Fibroblast of villous mesenchyme (primary cell): ENCODE data around the gene PRDM2. TPM values are rescaled to one million over a fixed set of nuclear protein-coding genes. Genes with fewer than 3 reads are reported as not detected.

ENCODE experiments used
- DNase-seq: peaks from one replicate; pipeline ENCODE4 v3.0.0-alpha.2; 2010; ENCODE audit warnings: low read depth
- H3K4me3 ChIP-seq: 2 replicates; pipeline ENCODE4 v1.5.1; 2011; ENCODE audit warnings: low read depth, mild to moderate bottlenecking, low read length
- total RNA-seq: library from RNA; depleted of rRNA; stranded (reverse); fragments of >200 nt; gene quantifications from 2 replicates; pipeline ENCODE4 v1.2.3, GENCODE V29; 2012
- TF ChIP-seq, protein P1 (sequence below): IDR thresholded peaks from 2 replicates; pipeline ENCODE4 v1.5.1; 2012; ENCODE audit warnings: low read depth, mild to moderate bottlenecking, low read length; ENCODE audit not compliant: insufficient read depth

PRDM2 gene
- total RNA-seq, 1 donor, result 19.9 TPM

- TF ChIP-seq, protein P1, sequence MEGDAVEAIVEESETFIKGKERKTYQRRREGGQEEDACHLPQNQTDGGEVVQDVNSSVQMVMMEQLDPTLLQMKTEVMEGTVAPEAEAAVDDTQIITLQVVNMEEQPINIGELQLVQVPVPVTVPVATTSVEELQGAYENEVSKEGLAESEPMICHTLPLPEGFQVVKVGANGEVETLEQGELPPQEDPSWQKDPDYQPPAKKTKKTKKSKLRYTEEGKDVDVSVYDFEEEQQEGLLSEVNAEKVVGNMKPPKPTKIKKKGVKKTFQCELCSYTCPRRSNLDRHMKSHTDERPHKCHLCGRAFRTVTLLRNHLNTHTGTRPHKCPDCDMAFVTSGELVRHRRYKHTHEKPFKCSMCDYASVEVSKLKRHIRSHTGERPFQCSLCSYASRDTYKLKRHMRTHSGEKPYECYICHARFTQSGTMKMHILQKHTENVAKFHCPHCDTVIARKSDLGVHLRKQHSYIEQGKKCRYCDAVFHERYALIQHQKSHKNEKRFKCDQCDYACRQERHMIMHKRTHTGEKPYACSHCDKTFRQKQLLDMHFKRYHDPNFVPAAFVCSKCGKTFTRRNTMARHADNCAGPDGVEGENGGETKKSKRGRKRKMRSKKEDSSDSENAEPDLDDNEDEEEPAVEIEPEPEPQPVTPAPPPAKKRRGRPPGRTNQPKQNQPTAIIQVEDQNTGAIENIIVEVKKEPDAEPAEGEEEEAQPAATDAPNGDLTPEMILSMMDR, result no peak
- DNase-seq, result peak; percentile 65
- H3K4me3 ChIP-seq, result peak overlapping the region; percentile 90
Measured at GRCh38 chr1:13749543-13750341, 49.8 kb downstream of the PRDM2 start.

- DNase-seq, result no peak
- TF ChIP-seq, protein P1, result no peak
- no peak overlapping the region for H3K4me3 ChIP-seq
Measured at GRCh38 chr1:13751458-13751871, 51.5 kb downstream of the PRDM2 start.

DNA sequence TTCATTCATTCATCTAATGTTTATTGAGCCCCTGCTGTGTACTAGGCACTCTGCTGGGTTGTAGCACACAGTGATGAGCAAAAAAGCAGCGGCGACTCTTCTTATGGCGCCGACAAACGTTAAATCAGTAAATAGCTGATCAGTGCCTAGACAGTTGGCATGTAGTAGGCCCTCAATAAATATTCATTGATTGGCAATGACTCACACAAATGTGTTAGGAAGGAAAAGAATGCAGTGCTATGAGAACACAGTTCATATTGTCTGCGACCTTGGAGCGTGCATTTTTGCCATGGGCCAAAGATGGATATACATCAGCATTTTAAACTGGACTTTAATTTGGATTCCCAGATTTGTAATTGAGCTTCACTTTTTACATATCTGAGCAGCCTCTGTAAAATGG is 52.0 kb downstream of the PRDM2 start:
- no peak for DNase-seq
- TF ChIP-seq, protein P1, result no peak
- no peak overlapping the region for H3K4me3 ChIP-seq

- no peak for DNase-seq
- H3K4me3 ChIP-seq, result no peak overlapping the region
- TF ChIP-seq, protein P1, result no peak
Measured at GRCh38 chr1:13752852-13753251, 52.9 kb downstream of the PRDM2 start.

- TF ChIP-seq, protein P1, result no peak
- no peak overlapping the region for H3K4me3 ChIP-seq
- no peak for DNase-seq
Measured at GRCh38 chr1:13753636-13754402, 53.8 kb downstream of the PRDM2 start.

- TF ChIP-seq, protein P1, result no peak
Measured at GRCh38 chr1:13754510-13755103, 54.6 kb downstream of the PRDM2 start.

More at GRCh38 chr1:13754510-13755103, 54.6 kb downstream of the PRDM2 start:
- no peak for DNase-seq
- H3K4me3 ChIP-seq, result no peak overlapping the region
